GM19463 (cell line): ENCODE data around the gene HLA-DMA.

Experiments used
- ATAC-seq: cut with Tn5 transposase; IDR thresholded peaks from one replicate; pipeline ENCODE4 v1.9.1; 2021; ENCODE audit warnings: mild to moderate bottlenecking, moderate library complexity; ENCODE audit not compliant: unreplicated experiment

Gene HLA-DMA

DNA sequence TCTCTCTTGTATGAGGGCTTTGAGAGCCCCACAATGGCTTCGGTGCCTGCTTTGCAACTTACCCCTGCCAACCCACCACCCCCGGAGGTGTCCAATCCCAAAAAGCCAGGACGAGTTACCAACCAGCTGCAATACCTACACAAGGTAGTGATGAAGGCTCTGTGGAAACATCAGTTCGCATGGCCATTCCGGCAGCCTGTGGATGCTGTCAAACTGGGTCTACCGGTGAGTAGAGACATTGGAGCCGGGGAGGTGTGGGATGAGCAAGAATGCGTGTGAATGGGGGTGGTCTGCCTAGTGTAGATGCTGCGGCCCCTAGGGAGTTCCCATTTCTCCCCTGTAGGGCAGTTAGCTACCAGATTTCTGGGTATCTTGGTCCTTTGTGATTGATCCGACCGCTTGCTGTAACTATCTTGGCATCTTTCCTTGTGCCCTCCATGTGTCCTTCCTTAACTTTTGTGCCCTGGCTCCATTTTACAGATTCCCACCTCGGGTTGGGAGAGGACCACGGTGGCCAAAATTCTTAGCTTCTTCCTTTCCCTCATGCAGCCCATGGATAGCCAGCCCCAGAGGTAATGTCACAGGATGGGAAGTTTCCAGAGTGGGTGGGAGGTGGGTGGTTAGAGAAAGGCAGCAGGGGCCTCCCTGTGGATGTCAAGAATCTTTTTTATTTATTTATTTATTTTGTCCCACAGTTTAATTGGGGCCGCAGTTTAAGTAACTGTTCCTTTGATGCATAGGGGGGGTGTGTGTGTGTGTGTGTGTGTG, 21.8 kb upstream of the HLA-DMA start:
- ATAC-seq = no peak

DNA sequence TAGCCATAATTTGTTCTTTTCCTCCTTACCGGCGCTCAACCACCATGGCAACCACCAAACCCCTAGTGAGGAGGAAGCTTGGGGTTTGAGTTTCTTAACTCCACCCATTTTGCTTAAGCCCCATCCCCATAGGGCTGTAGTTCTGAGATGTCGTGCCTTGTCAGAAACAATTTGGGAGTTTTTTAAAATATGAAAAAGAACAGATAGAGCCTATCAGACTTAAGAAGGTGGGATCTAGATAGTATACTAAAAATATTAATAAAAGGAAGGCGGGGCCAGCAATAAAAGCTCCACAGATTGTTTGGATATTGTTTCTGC, 21.1 kb upstream of the HLA-DMA start:
- ATAC-seq = no peak

DNA sequence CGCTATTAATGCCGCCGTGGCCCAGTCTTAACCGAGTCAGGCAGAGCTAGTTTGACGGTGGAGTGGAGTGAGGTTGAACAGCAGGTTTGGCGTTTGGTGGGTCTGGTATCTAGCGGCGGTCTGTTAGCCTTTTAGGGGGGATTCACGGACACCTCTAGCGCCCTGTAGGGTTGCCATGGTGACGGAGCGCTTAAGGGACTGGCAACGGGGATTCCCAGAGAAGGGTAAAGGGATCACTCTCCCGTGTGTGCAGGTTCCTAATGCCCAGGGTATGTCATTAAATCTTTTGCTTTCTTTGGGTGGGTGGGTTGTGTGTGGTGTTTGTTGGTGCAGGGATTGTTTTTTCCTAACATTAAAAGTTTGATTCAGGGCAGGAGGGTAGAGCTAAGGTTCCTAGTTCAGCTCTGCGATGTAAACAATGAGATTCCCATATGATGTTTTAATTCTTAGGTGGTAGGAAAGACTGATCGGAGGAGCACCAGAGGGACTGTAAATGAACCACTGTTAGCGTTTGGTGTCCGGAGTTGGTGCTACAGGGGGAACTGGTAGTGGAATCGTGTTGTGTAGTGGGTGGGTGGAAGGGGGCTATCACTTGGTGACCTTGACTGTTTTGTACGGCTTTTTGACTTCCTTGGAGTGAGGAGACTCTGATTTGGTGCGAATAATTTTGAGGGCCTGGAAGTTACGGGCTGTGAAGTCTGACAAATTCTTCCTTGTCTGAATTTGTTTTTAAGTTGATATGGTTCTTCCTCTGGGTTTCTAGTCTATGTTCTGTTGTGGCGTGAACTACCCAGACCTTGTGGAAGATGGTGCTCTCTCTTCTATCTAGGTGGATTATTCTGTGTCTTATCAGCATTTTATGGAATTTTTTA, 20.5 kb upstream of the HLA-DMA start:
- ATAC-seq = no peak

DNA sequence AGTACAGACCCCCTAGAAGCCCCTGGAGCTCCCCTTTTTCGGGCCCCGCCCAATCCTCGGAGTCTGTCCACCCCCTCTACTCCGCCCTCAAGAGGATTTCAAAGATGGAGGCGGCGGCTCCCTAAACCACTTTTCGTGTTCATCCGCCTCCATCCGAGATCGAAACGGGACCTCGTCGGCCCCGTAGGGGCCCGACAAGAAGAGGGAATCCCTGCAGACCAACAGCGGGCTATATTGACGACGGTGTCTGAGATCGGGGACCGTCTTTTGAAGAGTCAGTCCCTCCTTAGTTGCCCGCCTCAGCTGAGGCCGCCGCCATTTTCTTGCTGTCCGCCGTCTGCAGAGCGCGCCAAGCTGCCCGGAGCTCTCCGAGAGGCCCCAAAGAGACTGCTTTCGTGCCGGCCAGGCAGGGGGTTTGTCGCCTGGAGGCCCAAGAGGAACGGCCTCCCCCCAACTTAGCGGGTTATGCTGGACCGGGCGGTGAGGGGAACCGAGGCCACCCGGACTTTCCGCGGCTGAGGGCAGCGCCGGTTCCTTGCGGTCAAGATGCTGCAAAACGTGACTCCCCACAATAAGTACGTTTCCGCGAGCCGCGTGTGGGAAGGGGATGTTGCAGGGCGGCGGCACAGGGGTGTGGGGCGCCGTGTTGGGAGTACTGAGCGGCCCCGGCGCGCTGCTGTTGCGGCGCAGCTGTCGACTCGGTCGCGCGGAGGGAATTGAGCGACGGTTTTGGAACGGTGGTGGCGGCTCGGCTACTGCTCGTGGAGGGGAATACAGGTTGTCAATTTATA, 19.7 kb upstream of the HLA-DMA start:
- no peak for ATAC-seq

DNA sequence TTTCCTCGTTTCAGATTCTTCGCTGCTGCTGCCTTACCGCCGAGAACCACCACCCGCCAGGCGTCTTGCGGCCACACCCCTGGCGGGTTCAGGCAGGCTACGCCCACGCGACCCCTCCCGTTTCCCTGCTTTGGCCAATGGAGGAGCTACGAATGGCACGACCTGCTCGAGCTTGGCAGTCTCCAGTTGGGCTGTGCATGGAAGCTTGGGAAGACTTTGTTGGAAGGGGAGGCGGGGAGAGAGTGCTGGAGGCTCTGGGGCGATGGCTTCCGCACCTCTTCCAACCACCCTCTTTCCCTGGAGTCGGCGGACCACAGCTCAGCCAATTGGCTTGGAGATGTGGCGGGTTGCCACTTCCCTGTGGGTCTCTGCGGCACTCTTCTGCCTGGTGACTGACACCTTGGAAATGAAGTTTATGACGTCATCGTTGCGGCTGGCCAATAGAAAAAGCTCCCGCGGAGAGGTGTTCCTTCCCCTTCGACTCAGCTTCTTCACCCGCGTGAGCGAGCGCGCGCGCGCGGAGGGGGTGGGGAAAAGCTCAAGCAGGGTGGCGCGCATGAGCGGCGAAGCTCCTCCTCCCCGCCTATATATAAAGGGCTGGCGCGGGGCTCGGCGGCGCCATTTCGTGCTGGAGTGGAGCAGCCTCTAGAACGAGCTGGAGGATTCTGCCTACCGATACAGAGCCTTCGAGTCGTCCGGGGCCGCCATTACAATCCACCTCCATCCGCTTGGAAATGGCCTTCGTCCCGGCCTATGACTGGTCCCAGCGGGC, 18.9 kb upstream of the HLA-DMA start:
- peak; percentile 45 for ATAC-seq

DNA sequence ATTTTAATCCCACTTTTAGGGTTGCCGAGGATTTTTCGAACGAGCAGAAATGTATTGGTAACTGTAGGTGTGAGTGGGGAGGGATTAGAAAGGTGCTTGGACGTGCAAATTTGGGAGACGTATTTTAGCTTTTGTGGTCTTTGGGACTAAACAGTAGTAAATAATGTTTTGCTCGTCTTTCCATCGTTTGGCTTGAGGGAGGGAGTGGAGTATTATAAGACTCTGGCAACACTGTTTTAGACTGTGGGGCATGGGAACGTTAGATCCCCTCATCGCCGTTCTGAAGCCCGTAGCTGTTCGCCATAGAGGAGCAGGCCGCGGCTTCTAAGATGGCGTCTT, 18.3 kb upstream of the HLA-DMA start:
- ATAC-seq = no peak

DNA sequence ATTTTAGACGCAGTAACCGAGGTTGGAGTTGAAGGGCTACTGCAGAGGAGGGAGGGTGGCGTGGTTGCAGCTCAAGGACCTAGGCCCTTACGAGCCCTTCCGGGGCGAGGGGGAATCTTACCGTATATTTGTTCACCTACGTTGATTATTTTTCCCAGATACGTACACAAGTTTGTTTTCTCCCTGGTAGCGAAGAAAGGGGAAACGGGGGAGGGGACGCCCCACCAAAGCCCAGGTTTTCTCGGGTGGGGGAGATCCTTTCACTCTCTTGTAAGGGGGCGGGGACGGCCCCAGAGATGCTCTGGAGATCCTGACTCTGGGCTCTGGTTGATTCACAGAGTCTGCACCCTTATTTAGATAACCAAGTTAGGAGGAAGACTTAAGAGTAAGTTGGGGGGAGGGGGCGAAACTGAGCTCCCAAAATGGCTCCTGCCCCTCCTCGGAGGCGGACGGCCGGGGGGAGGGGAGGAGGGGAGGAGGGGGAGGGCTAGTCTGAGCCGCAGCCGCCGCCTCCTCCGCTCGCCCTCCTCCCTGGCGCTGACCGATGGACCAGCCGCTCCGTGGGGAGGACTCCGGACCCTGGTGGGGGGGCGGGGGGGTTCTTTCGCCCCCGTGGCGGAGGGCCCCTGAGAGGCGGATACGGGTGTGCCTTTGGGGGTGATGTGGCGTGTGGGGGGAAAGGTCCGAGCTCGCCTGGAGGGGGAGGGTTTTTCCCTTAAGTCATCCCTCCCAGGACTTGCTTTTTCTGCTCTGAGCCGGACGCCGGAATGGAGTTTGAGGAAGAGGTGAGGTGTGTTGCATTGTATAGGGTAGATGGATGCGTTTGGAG, 17.7 kb upstream of the HLA-DMA start:
- no peak for ATAC-seq

DNA sequence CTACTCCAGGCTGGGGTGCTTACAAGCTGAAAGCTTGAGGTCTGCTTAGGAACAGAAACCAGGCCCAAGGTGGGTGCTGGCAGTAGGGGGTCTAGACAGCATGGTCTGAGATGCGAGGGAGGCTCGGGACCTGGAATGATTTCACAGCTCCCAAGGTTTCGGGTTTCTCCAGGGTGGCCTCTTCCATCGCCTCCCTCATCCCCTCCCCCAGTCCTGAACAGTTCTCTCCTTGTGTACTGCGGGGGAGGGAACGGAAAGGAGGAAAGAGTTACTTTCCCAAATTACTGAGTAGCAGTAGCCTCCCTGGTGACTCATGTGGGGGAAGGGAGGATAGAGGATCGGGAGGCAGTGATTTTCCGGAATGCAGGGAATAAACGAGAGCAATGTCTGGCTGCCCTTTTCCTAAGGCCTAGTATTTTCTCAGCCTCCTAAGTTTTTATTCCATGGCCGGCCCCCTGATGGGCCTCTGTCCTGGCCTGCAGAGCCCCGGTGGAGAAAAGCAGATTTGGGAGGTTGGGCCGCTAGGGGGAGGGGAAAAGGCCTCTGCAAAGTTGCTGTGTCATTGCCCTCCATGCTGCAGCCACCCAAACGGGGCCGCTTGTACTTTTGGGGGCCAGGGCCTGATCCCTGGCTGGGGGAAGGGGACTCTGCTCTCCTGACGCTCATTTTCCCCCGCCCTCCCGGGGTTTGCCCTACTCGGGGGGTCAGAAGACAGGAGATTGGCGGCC, 17.0 kb upstream of the HLA-DMA start:
- no peak for ATAC-seq

DNA sequence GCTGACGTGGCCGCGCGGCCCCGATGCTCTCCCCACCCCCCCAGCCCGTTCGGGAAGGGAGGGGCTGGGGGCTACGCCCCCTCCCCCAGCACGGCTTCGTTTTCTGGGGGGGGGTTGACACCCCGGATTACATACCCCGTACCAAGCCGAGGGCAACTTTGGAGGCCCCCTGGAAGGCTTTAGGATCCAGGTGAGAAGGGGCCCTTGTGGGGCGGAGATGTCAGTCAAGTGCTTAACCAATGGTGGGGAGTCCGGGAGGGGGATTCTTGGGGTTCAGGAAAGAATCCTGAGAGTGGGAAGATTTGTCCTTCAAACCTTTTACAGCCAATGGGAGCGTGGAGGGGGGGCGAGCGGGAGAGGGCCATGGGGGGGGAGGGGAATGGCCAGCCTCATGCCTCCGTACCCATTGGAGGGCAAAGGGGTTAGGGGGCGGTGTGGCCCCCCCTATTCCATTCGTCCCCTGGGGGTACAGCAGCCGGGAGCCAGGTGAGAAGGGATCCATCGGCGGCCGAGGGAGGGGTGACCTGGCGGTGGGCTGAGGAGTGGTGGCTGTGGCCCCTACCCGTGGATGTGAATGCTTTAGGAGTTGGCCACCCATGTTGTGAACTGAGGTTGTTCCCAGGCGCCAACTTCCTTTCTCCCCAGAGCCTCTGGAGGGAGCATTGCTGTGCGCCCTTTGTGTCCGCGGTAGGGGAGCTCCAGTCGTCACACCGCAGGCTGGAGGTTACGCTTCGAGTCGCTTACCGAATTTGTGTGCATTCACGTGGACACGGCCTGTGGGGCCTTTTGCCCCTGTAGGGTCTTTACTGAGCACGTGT, 16.2 kb upstream of the HLA-DMA start:
- no peak for ATAC-seq

DNA sequence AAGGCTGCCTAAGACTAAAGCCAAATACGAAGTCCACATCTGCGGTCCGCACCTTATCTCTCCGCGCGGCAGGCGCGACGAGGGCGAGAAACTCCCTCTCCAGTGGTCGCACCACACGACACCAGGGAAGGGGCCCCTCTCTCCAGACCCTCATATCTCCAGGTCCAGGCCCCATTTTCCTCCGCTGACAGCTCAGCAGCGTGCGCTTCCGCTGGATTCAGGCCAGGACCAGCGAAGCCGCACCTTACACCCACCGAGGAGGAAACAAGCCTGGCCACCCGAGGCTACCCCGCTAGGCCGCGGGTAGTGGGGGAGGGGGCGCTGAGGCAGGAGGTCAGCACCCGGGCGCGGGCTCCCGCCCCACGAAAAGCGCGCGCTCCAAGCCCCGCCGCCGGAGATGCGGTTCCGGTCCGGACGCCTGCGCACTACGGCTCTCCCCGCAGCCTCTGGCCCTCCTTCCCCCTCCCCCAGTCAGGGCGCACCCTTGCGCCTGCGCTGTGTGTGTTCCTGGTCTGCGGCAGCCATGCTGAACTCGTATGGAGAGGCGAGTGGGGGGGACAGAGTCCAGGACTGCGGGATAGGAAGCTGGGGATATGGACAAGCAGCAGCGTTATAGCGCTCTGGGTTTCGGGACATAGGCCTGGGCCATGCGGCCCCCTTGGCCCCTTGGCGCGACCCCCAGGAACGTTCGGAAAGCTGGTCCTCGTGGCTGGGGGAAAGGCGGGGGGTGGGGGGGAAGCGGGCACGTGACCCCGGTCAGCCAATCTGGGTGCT, 15.4 kb upstream of the HLA-DMA start, which contains the start of gene BRD2:
Gene BRD2 (plus strand): TSS at position 502 of the 774 bp plus-strand sequence. CDS start 4,305 bp downstream, outside the sequence.
- no peak for ATAC-seq

DNA sequence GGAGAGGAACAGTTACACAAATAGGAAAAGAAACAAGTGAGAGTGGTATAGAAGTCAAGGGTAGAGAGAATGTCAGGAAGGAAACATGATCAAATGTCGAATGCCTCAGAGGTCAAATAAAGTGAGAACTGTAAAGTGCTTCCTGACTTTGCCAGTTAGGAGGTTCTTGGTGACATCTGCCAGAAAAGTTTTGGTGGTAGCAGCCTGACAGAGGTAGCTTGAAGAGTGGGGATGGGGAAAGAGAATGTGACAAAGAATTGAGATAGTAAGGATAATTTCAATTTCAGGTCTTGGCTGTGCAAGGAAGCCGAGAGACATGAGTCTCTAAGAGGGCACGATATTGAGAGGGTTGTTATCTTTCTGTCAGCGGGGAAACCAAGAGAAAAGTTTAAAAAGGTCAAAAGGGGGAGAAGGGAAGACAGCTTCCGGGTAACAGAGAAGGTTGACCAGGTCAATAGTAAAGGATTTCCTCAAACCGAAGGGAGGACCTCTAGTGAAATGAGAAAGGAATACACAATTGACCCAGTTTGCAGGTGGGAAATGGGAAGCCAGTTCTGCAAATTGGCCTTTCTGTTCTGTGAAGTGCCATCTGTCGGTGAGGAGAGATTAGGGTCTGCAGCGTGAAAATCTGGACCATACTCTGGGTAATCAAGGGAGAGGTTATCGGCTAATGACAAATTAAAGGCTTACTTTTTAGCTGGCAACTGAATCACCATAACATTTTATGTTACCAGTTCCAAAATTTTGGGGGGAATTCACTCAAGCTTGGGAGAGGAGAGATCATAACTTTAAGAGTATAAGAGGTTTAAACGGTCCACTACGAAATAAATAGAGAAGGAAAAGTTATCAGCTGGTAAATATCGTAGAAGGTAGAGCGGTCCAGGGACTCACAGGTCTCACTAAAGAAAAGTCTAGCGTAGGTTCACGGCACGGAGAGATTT, 14.5 kb upstream of the HLA-DMA start:
- ATAC-seq = no peak

DNA sequence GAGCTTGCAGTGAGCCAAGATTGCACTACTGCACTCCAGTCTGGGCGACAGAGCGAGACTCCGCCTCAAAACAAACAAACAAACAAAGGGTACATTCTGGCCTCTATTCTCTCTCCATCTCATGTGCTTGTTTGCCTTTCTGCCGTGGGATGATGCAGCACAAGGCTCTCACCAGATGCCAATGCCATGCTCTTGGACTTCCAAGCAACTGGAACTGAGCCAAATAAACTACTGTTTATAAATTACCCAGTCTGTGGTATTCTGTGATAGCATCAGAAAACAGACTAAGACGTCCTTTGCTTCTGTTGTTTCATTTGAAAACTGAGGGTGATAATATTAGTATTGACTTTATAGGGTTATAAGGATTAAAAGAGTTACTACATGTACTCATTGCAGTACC, 11.9 kb upstream of the HLA-DMA start:
- ATAC-seq = no peak

DNA sequence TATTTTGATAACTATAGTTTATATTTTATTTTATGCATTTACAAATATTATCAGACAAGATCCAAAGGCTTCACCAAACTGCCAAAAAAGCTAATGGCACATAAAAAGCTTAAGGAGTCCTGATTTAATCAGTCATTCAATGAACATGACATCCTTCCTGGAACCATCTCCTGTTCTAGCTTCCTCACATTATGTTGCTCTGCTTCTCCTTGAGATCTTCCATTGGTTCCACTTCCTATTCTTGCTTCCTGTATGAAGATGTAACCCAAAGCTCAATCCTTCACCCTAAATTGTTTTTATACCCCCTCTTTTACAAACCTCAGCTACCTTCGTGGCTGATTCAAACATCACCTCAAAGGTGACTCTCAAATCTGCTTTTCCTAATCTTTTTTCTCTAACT, 11.0 kb upstream of the HLA-DMA start:
- no peak for ATAC-seq

DNA sequence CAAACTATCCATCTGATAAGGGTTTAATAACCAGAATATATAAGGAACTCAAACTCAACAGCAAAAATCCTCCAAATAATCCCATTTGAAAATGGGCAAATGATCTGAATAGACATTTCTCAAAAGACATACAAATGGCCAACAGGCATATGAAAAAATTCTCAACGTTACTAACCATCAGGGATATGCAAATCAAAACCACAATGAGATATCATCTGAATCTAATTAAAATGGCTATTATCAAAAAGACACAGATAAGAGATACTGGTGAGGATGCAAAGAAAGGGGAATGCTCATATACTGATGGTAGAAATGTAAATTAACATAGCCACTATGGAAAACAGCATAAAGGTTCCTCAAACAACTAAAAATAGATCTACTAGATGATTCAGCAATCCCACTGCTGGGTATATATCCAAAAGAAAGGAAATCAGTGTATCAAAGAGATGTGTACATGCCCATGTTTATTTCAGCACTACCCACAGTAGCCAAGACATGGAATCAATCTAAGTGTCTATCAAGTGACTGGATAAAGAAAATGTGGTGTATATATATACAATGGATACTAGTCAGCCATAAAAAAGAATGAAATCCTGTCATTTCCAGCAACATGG, 9.4 kb upstream of the HLA-DMA start:
- ATAC-seq = no peak

DNA sequence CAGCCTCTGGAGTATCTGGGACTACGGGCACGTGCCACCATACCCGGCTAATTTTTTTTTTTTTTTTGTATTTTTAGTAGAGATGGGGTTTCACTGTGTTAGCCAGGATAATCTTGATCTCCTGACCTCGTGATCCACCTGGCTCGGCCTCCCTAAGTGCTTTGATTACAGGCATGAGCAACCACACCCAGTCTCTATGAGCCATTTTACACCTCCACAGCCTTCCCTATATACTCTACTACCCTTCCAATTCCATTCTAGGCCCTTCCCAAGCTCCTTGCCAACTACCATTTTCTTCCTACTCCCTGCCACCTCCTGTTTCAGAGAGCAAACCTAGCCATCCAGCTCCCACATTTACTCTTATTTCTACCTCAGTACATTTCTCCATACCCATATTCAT, 7.7 kb upstream of the HLA-DMA start:
- no peak for ATAC-seq

DNA sequence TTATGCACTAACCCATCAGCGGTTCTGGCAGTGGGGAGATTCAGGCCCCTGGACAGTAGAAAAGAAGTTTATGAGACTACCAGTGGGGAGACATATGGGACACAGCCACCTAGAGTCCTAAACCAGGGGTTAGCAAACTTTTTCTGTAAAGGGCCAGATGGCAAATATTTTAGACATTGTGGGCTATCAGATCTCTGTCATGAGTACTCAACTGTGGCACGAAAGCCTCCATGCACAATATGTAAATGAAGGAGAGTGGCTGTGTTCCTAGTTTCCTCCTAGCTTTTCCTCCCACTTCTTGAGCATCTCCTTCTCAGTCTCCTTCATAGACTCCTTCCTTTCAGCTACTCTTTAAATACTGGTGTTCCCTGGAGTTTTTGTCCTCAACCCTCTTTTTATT, 3.3 kb upstream of the HLA-DMA start:
- ATAC-seq = no peak
